Fibroblast of lung (primary cell): ENCODE results near the gene TUBGCP3. TPM values are rescaled to one million over a fixed set of nuclear protein-coding genes. Genes with fewer than 3 reads are reported as not detected.

Experiments
- DNase-seq, 2 donors: peaks; one replicate each; pipeline versions ENCODE4 v3.0.0 to v3.0.0-alpha.2; 2010; ENCODE audit warnings: low read depth in 2 of 2
- H2AFZ ChIP-seq: 2 replicates; pipeline ENCODE4 v1.5.1; 2012; ENCODE audit warnings: low read length, control low read depth, inconsistent platforms
- H3K27ac ChIP-seq: 2 replicates; pipeline ENCODE4 v1.5.1; 2011; ENCODE audit warnings: low read length, control low read depth; ENCODE audit not compliant: insufficient read depth
- H3K27me3 ChIP-seq: 2 replicates; pipeline ENCODE4 v1.5.1; 2011; ENCODE audit warnings: mild to moderate bottlenecking, low read length; ENCODE audit not compliant: control insufficient read depth, insufficient read depth
- H3K36me3 ChIP-seq: 2 replicates; pipeline ENCODE4 v1.5.1; 2011; ENCODE audit warnings: low read length; ENCODE audit not compliant: control insufficient read depth, insufficient read depth
- H3K4me1 ChIP-seq: 2 replicates; pipeline ENCODE4 v1.5.1; 2011; ENCODE audit warnings: low read length; ENCODE audit not compliant: control insufficient read depth, insufficient read depth; ENCODE audit errors: extremely low read depth
- H3K4me2 ChIP-seq: 2 replicates; pipeline ENCODE4 v1.5.1; 2011; ENCODE audit warnings: low read length, control low read depth; ENCODE audit not compliant: insufficient read depth; ENCODE audit errors: extremely low read depth
- H3K4me3 ChIP-seq, 4 experiments: fragments of 200-600 bp in 1 of 4; sonication (generic) in 1 of 4; replicated peaks in 1 of 4; 2 replicates each; pipeline ENCODE4 v1.5.1; 2011 to 2016; ENCODE audit warnings: low read length in 4 of 4, low read depth in 3 of 4, mild to moderate bottlenecking in 3 of 4, control low read depth in 2 of 4, inconsistent platforms in 1 of 4, mixed read lengths in 1 of 4; ENCODE audit not compliant: insufficient read depth in 1 of 4; ENCODE audit errors: control extremely low read depth in 1 of 4
- H3K79me2 ChIP-seq: 2 replicates; pipeline ENCODE4 v1.5.1; 2012; ENCODE audit warnings: mild to moderate bottlenecking, low read length, inconsistent platforms; ENCODE audit not compliant: control insufficient read depth, insufficient read depth
- H3K9ac ChIP-seq: 2 replicates; pipeline ENCODE4 v1.5.1; 2011; ENCODE audit warnings: mild to moderate bottlenecking, low read length, control low read depth; ENCODE audit not compliant: insufficient read depth
- H3K9me3 ChIP-seq: 2 replicates; pipeline ENCODE4 v1.5.1; 2012; ENCODE audit warnings: low read depth, low read length; ENCODE audit not compliant: control insufficient read depth, insufficient read depth
- H4K20me1 ChIP-seq: 2 replicates; pipeline ENCODE4 v1.5.1; 2011; ENCODE audit warnings: low read length; ENCODE audit not compliant: control insufficient read depth, insufficient read depth; ENCODE audit errors: extremely low read depth
- EZH2 ChIP-seq: IDR thresholded peaks from 2 replicates; pipeline ENCODE4 v1.5.1; 2012; ENCODE audit warnings: low read length, control low read depth, mild to moderate bottlenecking; ENCODE audit errors: missing control alignments
- polyA plus RNA-seq, 2 donors: library from polyadenylated mRNA; depleted of rRNA in 1 of 2; stranded (reverse) in 1 of 2; unstranded in 1 of 2; fragments of >200 nt; gene quantifications; 2 replicates each; pipeline ENCODE4 v1.2.1, GENCODE V29; 2011 to 2012; ENCODE audit warnings: missing spikeins in 1 of 2
- total RNA-seq: library from RNA; depleted of rRNA; stranded (reverse); fragments of >200 nt; gene quantifications from 2 replicates; pipeline ENCODE4 v1.2.1, GENCODE V29; 2014
- TF ChIP-seq, protein P1 (sequence below), 2 donors: IDR thresholded peaks in 1 of 2; conservative IDR thresholded peaks in 1 of 2; 1 replicate in 1 of 2; 2 replicates in 1 of 2; pipeline ENCODE4 v1.5.1; 2011 to 2012; ENCODE audit warnings: low read length in 2 of 2, control low read depth in 1 of 2, inconsistent platforms in 1 of 2, low read depth in 1 of 2, mild to moderate bottlenecking in 1 of 2

The TUBGCP3 gene
- total and polyA plus RNA-seq, 2 donors (not counting 1 experiment from before 2014, with no cell fraction given), result 14.5 to 17.2 TPM

GRCh38 chr13:112624602-112625430 lies 36.9 kb upstream of the TUBGCP3 start:
- Histone ChIP-seq H3K27ac (no peak overlapping the region), H3K4me3 (no peak overlapping the region), H3K79me2 (no peaks in the 10 kb centered on the region), H3K4me1 (no peaks in the 10 kb centered on the region), H4K20me1 (no peaks in the 10 kb centered on the region), H2AFZ (no peak overlapping the region), H3K4me2 (no peak overlapping the region), H3K9me3 (no peaks in the 10 kb centered on the region), H3K27me3 (no peaks in the 10 kb centered on the region), H3K9ac (no peak overlapping the region), H3K36me3 (no peaks in the 10 kb centered on the region)
- no peak for DNase-seq
- TF ChIP-seq, protein P1, sequence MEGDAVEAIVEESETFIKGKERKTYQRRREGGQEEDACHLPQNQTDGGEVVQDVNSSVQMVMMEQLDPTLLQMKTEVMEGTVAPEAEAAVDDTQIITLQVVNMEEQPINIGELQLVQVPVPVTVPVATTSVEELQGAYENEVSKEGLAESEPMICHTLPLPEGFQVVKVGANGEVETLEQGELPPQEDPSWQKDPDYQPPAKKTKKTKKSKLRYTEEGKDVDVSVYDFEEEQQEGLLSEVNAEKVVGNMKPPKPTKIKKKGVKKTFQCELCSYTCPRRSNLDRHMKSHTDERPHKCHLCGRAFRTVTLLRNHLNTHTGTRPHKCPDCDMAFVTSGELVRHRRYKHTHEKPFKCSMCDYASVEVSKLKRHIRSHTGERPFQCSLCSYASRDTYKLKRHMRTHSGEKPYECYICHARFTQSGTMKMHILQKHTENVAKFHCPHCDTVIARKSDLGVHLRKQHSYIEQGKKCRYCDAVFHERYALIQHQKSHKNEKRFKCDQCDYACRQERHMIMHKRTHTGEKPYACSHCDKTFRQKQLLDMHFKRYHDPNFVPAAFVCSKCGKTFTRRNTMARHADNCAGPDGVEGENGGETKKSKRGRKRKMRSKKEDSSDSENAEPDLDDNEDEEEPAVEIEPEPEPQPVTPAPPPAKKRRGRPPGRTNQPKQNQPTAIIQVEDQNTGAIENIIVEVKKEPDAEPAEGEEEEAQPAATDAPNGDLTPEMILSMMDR (conservative IDR thresholded peaks at IDR 0.05 in 1 of 2, IDR thresholded peaks at IDR 0.05 in 1 of 2; ENCODE audit: low read depth in 1 of 2, low read length in 2 of 2), result no peak
- TF ChIP-seq EZH2, result no peak

DNA sequence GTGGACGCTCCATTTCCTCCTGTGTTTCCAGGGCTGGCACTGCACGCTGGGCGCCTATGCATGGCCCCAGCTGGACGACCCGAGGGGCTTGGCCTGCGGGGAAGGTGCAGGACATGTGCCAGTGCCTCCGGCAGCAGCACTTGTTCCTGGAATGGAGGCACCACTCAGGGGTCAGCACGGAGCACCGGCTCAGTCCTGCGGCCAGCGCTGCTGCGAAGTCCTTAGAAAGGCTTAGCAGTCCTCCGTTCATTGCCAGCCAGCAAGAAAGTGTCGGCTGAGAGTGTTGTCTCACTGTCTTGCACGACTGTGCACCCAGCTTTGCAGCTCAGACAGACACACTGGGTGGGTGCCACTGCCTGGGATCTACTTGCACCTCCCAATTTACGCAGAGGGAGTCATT lies 36.1 kb upstream of the TUBGCP3 start:
- H3K36me3 ChIP-seq, result no peaks in the 10 kb centered on the region
- H3K9ac ChIP-seq, result no peak overlapping the region
- no peak overlapping the region for H3K27ac ChIP-seq
- no peak overlapping the region for H2AFZ ChIP-seq
- H4K20me1 ChIP-seq, result no peaks in the 10 kb centered on the region
- DNase-seq, result no peak
- H3K27me3 ChIP-seq, result no peaks in the 10 kb centered on the region
- no peaks in the 10 kb centered on the region for H3K4me1 ChIP-seq
- no peak overlapping the region for H3K4me2 ChIP-seq
- TF ChIP-seq, protein P1 (conservative IDR thresholded peaks at IDR 0.05 in 1 of 2, IDR thresholded peaks at IDR 0.05 in 1 of 2; ENCODE audit: low read depth in 1 of 2, low read length in 2 of 2), result no peak
- no peak for TF ChIP-seq EZH2
- no peaks in the 10 kb centered on the region for H3K79me2 ChIP-seq
- no peak overlapping the region for H3K4me3 ChIP-seq
- no peaks in the 10 kb centered on the region for H3K9me3 ChIP-seq

DNA sequence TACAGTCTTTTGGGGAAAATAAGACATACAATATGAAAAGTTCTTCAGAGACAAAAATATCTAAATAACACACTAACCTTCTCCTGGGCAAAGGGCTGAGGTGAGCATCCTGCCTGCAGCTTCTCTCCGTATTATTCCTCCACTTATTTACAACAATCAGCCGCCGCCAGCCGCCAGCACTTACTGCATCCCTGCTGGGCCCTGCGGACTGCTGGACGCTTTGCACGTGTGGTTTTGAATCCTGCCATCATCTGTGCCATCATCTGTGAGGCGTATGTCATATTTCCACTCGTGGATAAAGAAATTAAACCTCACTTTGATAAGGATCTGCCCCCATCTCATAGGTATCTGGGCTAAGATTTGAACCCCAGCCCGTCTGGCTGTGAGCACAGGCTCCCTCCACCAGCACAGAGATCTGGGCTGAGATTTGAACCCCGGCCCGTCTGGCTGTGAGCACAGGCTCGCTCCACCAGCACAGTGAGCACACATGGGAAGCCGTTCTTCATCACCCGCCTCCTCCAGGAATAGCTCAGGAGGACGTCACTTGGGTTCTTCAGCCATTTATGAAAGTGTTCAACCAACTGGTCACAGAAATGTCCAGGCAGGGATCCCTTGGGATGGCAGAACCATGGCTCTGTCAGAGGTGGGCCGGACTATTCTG lies 35.2 kb upstream of the TUBGCP3 start:
- no peak for TF ChIP-seq EZH2
- TF ChIP-seq, protein P1 (conservative IDR thresholded peaks at IDR 0.05 in 1 of 2, IDR thresholded peaks at IDR 0.05 in 1 of 2; ENCODE audit: low read depth in 1 of 2, low read length in 2 of 2), result no peak
- no peak overlapping the region for H3K4me3 ChIP-seq
- H3K27me3 ChIP-seq, result no peaks in the 10 kb centered on the region
- no peak overlapping the region for H3K9ac ChIP-seq
- no peak overlapping the region for H3K27ac ChIP-seq
- no peaks in the 10 kb centered on the region for H3K36me3 ChIP-seq
- H3K4me2 ChIP-seq, result no peak overlapping the region
- H3K4me1 ChIP-seq, result no peaks in the 10 kb centered on the region
- H4K20me1 ChIP-seq, result no peaks in the 10 kb centered on the region
- no peak for DNase-seq
- H2AFZ ChIP-seq, result no peak overlapping the region
- H3K79me2 ChIP-seq, result no peaks in the 10 kb centered on the region
- H3K9me3 ChIP-seq, result no peaks in the 10 kb centered on the region
